ENCODE results near the gene NAV2. TPM values are rescaled to one million over a fixed set of nuclear protein-coding genes. Genes with fewer than 3 reads are reported as not detected.

NAV2 gene
- polyA plus RNA-seq, 1 donor from 2014 or later, result 3.0 TPM

GRCh38 chr11:20060181-20060580 is 347.5 kb downstream of the NAV2 start:
- TF ChIP-seq, protein P1, sequence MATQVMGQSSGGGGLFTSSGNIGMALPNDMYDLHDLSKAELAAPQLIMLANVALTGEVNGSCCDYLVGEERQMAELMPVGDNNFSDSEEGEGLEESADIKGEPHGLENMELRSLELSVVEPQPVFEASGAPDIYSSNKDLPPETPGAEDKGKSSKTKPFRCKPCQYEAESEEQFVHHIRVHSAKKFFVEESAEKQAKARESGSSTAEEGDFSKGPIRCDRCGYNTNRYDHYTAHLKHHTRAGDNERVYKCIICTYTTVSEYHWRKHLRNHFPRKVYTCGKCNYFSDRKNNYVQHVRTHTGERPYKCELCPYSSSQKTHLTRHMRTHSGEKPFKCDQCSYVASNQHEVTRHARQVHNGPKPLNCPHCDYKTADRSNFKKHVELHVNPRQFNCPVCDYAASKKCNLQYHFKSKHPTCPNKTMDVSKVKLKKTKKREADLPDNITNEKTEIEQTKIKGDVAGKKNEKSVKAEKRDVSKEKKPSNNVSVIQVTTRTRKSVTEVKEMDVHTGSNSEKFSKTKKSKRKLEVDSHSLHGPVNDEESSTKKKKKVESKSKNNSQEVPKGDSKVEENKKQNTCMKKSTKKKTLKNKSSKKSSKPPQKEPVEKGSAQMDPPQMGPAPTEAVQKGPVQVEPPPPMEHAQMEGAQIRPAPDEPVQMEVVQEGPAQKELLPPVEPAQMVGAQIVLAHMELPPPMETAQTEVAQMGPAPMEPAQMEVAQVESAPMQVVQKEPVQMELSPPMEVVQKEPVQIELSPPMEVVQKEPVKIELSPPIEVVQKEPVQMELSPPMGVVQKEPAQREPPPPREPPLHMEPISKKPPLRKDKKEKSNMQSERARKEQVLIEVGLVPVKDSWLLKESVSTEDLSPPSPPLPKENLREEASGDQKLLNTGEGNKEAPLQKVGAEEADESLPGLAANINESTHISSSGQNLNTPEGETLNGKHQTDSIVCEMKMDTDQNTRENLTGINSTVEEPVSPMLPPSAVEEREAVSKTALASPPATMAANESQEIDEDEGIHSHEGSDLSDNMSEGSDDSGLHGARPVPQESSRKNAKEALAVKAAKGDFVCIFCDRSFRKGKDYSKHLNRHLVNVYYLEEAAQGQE (IDR thresholded peaks at IDR 0.05; ENCODE audit: borderline replicate concordance), result no peak
- TF ChIP-seq EZH2 (IDR thresholded peaks at IDR 0.05; ENCODE audit: borderline replicate concordance, insufficient read depth, low read length, poor library complexity, severe bottlenecking) (no peak), SMC3 (conservative IDR thresholded peaks at IDR 0.05; ENCODE audit: poor library complexity) (no peak), POLR2AphosphoS5 (IDR thresholded peaks at IDR 0.05) (no peak), EP300 (conservative IDR thresholded peaks at IDR 0.05; ENCODE audit: poor library complexity, severe bottlenecking) (no peak), MXI1 (conservative IDR thresholded peaks at IDR 0.05; ENCODE audit: poor library complexity, severe bottlenecking) (no peak), RAD21 (conservative IDR thresholded peaks at IDR 0.05) (no peak), TAF1 (IDR thresholded peaks at IDR 0.05; ENCODE audit: low read depth) (no peak)
- TF ChIP-seq, protein P2, sequence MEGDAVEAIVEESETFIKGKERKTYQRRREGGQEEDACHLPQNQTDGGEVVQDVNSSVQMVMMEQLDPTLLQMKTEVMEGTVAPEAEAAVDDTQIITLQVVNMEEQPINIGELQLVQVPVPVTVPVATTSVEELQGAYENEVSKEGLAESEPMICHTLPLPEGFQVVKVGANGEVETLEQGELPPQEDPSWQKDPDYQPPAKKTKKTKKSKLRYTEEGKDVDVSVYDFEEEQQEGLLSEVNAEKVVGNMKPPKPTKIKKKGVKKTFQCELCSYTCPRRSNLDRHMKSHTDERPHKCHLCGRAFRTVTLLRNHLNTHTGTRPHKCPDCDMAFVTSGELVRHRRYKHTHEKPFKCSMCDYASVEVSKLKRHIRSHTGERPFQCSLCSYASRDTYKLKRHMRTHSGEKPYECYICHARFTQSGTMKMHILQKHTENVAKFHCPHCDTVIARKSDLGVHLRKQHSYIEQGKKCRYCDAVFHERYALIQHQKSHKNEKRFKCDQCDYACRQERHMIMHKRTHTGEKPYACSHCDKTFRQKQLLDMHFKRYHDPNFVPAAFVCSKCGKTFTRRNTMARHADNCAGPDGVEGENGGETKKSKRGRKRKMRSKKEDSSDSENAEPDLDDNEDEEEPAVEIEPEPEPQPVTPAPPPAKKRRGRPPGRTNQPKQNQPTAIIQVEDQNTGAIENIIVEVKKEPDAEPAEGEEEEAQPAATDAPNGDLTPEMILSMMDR (IDR thresholded peaks at IDR 0.05; ENCODE audit: poor library complexity, severe bottlenecking), result no peak
- Histone ChIP-seq H3F3A (ENCODE audit: insufficient read depth, low read length, poor library complexity, severe bottlenecking) (no peaks in the 10 kb centered on the region), H3K9ac (ENCODE audit: low read length) (no peak overlapping the region), H3K4me3 (ENCODE audit: low read length) (no peak overlapping the region), H3K79me2 (replicated peaks; ENCODE audit: insufficient read depth, low read length) (no peaks in the 10 kb centered on the region), H3K9me3 (ENCODE audit: low read length) (no peaks in the 10 kb centered on the region), H3K9me2 (ENCODE audit: insufficient read depth, low read length) (no peaks in the 10 kb centered on the region), H3K27ac (ENCODE audit: low read length) (peak overlapping the region; percentile 66), H3K27me3 (ENCODE audit: insufficient read depth, low read depth, low read length) (no peaks in the 10 kb centered on the region), H2AFZ (ENCODE audit: low read depth, low read length) (no peak overlapping the region), H3K4me2 (ENCODE audit: low read length) (no peak overlapping the region), H3K36me3 (ENCODE audit: insufficient read depth, low read length) (no peaks in the 10 kb centered on the region), H4K20me1 (ENCODE audit: insufficient read depth) (no peaks in the 10 kb centered on the region)

DNA sequence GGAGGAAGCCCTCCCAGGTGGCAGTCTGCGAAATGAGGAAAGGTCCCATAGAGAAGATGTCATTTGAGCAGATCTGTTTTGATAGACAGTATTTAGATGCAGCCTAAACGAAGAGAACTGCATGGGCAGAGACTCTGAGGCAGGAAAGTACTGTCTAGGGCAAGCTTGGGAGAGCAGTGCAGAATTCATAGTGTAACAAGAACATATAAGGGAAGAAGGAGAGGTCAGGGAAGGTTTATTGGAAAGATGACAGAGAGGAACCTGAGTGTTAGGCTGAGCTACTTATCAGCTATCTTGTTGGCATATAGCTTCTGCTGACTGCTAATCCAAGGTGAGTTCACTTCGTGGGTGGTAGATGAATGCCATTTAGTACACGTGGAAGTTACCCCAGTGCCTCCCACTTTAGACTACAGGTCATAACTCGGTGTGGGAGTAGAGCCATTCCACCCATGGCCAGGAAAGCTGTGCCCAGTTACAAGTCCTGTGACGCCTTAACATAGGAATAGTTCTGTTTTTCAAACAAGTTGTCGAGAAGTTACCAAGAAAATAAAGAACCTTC is 348.1 kb downstream of the NAV2 start:
- H3K4me3 ChIP-seq (ENCODE audit: low read length), result no peak overlapping the region
- H3K79me2 ChIP-seq (replicated peaks; ENCODE audit: insufficient read depth, low read length), result no peaks in the 10 kb centered on the region
- H2AFZ ChIP-seq (ENCODE audit: low read depth, low read length), result no peak overlapping the region
- no peaks in the 10 kb centered on the region for H3K27me3 ChIP-seq (ENCODE audit: insufficient read depth, low read depth, low read length)
- no peak for TF ChIP-seq EP300 (conservative IDR thresholded peaks at IDR 0.05; ENCODE audit: poor library complexity, severe bottlenecking)
- TF ChIP-seq, protein P1 (IDR thresholded peaks at IDR 0.05; ENCODE audit: borderline replicate concordance), result no peak
- no peak for TF ChIP-seq POLR2AphosphoS5 (IDR thresholded peaks at IDR 0.05)
- TF ChIP-seq, protein P2 (IDR thresholded peaks at IDR 0.05; ENCODE audit: poor library complexity, severe bottlenecking), result no peak
- no peak for TF ChIP-seq RAD21 (conservative IDR thresholded peaks at IDR 0.05)
- no peak for TF ChIP-seq EZH2 (IDR thresholded peaks at IDR 0.05; ENCODE audit: borderline replicate concordance, insufficient read depth, low read length, poor library complexity, severe bottlenecking)
- no peak for TF ChIP-seq TAF1 (IDR thresholded peaks at IDR 0.05; ENCODE audit: low read depth)
- TF ChIP-seq MXI1 (conservative IDR thresholded peaks at IDR 0.05; ENCODE audit: poor library complexity, severe bottlenecking), result no peak
- TF ChIP-seq SMC3 (conservative IDR thresholded peaks at IDR 0.05; ENCODE audit: poor library complexity), result no peak
- H4K20me1 ChIP-seq (ENCODE audit: insufficient read depth), result no peaks in the 10 kb centered on the region
- no peaks in the 10 kb centered on the region for H3K9me3 ChIP-seq (ENCODE audit: low read length)
- no peaks in the 10 kb centered on the region for H3K9me2 ChIP-seq (ENCODE audit: insufficient read depth, low read length)
- no peaks in the 10 kb centered on the region for H3K36me3 ChIP-seq (ENCODE audit: insufficient read depth, low read length)
- no peak overlapping the region for H3K4me2 ChIP-seq (ENCODE audit: low read length)
- H3F3A ChIP-seq (ENCODE audit: insufficient read depth, low read length, poor library complexity, severe bottlenecking), result no peaks in the 10 kb centered on the region
- no peak overlapping the region for H3K9ac ChIP-seq (ENCODE audit: low read length)
- H3K27ac ChIP-seq (ENCODE audit: low read length), result peak overlapping the region; percentile 23

Measured in neural cell (in vitro differentiated cells).